GM21717 (cell line): ENCODE results near the gene PCGF3.
"Not testable (repeated sequence)": the region's sequence is repeated elsewhere in the genome, so short reads cannot be mapped to it uniquely, and the experiment has no call there.

Source experiments
- ATAC-seq: cut with Tn5 transposase; IDR thresholded peaks from one replicate; pipeline ENCODE4 v1.9.1; 2021; ENCODE audit warnings: mild to moderate bottlenecking, moderate library complexity; ENCODE audit not compliant: unreplicated experiment

Gene PCGF3

DNA sequence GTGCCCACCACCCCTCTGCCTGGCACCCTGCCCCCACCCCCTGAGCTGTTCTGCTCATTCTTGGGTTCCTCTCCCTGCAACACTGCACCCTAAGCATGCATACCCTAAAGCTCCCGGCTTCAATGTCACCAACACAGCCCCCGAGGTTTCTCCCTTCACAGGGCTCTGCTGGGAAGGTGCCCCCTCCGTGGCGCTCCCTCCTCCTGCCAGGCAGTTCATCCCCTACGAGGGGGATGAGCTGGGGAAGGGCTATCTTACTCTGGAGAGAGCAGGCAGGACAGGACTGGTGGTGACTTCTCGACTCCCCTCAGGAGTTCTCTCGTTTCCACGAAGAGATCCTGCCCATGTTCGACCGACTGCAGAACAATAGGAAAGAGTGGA, 38.1 kb upstream of the PCGF3 start:
- ATAC-seq, result no peak

DNA sequence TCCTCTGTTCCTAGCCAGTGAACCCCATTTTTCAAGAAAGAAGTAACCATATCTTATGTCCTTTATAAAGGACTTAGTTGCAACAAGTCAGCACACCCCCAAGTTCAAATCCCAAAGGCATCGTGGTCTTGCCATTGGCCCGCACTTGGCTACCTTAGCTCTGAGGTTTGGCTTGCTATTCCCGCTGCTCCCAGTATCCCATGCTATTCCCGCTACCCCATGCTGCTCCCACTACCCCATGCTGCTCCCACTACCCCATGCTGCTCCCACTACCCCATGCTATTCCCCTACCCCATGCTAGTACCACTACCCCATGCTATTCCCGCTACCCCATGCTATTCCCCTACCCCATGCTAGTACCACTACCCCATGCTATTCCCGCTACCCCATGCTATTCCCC, 37.4 kb upstream of the PCGF3 start:
- ATAC-seq, result not testable (repeated sequence)

DNA sequence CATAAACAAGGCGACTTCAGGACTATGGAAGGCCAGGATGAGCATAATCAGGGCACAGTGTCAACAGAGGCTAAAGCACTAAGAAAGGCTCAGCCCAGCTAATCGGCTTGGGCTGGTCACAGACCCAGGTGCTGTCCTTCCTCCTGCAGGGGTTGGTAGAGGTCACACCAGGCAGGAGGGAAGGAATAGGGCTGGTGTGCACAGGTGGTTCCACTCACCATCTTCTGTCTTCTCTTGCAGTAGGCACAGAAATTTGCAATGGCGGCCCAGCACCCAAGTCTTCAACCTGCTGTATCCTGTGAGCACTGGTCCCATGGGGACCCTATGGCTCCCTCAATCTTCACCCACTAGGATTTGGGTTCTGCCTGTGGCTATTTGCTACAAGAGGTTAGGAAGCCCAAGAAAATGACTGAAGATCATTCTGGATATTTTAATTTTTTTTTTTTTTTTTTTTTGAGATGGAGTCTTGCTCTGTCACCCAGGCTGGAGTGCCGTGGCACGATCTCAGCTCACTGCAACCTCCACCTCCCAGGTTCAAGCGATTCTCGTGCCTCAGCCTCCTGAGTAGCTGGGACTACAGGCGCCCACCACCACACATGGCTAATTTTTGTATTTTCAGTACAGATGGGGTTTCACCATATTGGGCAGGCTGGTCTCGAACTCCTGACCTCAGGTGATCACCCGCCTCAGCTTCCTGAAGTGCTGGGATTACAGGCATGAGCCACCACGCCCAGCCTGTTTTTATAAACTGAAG, 35.6 kb upstream of the PCGF3 start:
- not testable (repeated sequence) for ATAC-seq

DNA sequence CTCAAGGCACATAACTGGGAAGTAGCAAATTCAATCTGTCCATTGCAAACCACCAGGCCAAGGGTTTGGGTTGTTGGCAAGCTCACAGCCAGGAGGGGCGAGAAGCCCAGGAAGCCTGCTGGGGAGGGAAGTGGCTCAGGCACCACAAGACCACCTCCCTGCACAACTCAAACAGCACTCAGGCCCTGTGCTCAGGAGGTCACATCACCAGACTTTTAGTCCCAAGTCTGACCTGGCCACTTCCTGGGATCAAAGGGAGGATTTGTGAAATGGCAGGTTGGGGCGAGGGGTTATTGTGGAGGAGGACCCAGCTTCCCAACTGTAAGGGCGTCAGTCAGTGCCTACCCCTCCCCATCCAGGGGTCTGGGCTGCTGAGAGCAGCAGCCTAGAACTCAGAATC, 33.9 kb upstream of the PCGF3 start:
- no peak for ATAC-seq

DNA sequence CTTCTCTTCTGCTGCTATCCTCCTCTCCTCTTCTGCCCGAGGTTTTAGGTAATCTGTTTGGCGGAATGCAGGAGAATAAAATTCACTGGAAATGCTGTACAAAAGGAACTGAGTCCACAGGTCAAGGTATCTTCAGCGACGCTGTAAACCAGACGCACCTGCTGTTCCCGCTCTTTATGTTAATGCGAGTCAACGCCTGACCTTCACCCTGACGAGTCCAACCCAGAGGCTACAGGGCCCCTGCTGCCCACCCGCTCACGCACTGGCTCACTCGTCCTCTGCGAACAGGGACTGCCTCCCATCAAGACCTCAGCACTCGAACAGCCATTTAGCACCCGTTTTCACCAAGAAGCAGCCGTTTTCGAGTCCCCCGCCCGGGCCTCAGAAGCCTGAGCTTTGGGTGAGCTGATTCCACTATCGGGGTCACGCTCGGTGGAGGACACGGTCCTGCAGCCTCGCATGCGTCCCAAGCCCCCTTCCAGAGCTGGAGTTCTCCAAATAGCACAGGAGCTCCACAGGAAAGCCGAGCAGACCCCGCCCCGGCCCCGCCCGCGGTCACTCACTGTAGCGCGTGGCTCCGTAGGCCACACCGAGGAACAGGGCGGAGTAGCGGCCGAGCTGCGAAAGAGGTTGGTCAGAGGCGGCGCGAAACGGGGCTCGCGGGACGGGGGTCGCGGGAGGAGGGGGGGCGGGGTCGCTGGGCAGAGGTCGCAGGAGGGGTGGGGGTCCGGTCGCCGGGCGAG, 32.1 kb upstream of the PCGF3 start:
- ATAC-seq, result no peak

DNA sequence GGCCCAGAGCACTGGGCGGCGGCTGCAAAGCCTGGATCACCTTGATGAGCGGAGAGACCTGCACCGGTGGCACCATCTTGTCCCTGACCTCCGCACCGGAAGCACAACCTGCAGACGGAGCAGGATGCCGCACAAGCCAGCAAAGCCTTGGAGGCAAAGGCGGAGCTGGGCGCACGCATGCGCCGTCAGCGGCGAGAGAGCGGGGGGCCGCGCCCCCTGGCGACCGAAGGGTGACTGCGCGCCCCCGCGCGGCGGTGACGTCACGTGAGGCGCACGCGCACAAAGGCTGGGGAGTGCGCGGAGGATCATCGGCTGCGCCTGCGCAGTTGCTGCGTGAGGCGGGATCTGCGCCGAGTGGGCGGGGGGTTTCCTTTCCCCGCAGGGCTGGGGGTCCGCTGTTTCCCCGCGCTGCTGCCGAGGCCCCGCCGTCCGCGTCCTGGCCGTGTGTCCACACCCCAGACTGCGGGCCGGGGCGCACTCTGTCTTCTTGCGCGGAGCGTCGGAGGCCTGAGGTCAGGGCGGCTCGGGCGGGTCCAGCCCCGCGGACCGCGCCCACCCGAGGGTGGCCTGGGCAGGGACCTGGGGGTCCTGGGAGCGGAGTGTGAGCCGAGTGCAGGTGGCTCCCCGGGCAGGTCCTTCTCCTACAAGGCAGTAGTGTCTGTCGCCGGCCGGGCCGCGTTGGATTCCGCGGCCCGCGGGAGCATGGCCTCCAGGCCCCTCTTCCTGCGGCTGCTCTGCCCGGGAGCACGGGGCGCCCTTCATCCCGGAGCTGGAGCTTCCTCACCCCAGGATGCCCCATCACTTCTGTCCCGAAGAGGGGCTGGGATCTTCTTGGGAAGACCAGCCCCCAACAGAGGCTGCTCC, 31.2 kb upstream of the PCGF3 start, which contains the start of the genes ATP5ME and MYL5:
Gene ATP5ME, minus strand, starts transcription at position 105 of the 864 bp plus-strand sequence. Its CDS starts 29 bp downstream, at position 76.
Gene MYL5, plus strand, starts transcription at position 371 of the 864 bp plus-strand sequence. CDS start 3,485 bp downstream, outside the sequence.
- peak; percentile 64 for ATAC-seq

DNA sequence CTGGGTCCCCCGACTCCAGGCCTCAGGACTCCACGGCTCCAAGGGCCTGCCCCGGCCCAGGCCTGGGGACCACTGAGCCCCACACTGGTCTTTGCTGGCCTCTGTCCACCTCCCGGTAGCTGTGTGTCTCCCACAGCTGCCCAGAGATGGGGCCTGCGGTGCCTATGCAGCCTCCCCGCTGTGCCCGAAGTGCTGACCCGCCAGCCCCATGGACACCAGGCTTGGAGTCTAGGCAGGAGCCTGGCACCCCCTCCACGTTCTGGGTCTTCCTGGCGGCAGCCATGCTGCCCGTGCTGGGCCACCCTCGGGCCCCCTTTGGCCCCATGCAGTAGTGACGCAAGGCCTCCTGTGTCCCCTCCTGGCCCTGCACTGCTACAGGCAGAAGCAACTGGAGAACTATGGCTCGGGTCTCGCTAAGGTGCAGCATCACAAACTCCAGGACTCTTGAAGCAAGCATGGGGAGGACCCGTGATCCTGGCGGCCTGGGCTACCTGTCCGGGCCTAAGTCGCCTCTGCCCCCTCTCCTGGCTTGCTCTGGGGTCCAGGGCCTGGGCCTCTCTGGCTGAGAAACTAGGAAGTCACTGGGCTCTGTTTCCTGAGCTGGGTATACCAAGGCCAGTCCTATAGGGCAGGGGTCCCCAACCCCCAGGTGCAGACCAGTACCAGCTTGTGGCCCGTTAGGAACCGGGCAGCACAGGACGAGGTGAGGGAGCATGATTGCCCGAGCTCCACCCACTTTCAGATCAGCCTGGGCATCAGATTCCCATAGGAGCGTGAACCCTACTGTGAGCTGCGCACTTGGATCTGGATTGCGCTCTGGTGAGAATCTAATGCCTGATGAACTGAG, 30.4 kb upstream of the PCGF3 start:
- peak; percentile 12 for ATAC-seq

DNA sequence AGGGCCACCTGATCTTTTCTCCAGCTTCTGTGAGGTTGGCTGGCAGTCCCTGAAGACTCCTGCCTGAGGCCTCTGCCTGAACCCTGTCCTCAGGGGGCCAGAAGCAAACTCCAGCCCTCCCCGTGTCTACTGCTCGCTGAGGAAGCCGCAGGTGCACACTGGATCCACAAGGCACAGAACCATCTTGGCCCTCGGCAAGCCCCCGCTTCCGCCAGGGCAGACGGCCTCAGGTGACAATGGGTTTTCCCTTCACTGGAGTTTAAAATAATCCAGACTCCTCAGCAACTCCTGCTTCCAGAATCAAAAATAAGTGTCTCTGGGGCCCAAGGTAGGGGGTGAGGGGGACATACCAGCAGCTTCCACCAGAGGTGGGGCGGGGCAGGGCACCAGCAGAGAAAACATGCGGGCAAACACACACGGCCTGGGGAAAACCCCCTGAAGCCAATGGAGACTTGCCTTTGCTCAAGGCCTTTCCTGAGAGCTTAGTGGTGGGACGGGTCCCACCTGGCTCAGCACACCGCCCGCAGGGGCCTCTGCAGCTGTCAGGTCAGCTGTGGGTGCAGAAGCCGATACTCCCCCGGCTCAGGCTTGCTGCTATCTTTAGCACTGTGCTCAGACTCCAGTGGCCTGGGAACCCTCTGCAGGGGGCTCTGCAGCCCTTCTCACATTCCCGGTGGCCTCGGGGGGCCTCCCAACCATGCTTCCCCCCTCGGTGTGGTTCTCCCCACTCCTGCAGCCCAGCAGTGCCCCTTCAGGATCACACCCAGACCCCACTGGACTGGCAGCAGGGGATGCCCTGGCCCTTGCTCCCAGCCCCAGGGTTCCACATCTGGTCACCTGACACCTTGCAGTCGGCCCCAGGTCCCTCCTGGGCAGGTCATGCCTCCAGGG, 29.4 kb upstream of the PCGF3 start:
- ATAC-seq, result peak; percentile 18

DNA sequence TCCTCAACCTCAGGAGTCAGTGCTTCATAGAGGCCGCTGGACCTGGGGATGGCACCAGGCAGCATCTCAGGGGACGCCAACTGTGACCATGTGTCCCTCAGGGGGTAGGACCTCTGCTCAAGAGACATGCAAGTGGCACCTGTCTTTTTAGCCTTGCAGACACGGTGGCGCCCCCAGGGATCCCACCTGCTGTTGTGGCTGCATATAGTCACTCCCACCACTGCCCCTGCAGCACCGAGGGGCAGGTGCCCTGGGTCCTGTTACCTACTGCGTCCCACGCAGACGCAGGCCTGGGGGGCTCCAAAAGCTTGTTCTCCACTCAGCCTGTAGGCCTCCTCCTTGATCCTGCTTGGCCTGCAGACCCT, 28.8 kb upstream of the PCGF3 start:
- no peak for ATAC-seq

DNA sequence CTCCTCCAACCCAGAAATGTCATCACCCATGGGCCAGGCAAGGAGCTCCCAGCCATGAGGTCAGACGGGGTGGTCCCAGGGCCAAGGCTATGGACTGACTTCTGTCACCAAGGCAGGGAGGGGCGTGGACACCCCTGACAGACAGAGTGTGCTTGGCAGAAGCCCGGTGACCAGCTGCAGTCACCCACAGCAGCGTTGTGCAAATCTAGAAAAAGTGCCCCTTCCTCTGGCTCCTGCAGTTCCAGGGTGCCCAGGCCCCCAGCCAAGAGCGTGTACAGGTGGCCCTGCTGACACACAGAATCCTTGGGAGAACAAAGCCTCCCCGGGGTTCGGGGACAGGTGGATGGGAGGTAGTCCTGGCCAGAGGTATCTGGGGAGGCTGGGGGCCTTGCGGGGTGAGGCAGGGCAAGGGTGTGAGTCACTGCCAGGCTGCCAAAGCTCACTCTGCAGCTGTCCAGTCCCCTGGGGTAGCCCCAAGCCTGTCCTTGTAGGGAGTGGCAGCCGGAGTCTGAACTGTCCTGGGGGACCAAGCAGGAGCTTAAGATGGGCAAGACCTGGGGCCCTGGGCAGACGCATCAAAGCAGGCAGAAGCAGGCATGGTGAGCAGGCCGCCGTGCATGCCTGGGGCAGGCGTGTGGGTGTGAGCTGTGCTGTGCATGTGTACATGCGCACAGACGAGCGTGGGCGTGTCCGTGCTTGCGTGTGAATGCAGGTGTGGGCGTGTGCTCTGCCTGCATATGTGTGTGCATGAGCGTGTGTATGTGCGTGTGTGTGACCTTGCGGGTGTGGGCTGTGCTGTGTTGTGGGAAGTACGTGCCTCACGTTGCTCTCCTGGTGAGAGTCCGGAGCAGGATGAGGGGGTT, 28.0 kb upstream of the PCGF3 start:
- no peak for ATAC-seq

DNA sequence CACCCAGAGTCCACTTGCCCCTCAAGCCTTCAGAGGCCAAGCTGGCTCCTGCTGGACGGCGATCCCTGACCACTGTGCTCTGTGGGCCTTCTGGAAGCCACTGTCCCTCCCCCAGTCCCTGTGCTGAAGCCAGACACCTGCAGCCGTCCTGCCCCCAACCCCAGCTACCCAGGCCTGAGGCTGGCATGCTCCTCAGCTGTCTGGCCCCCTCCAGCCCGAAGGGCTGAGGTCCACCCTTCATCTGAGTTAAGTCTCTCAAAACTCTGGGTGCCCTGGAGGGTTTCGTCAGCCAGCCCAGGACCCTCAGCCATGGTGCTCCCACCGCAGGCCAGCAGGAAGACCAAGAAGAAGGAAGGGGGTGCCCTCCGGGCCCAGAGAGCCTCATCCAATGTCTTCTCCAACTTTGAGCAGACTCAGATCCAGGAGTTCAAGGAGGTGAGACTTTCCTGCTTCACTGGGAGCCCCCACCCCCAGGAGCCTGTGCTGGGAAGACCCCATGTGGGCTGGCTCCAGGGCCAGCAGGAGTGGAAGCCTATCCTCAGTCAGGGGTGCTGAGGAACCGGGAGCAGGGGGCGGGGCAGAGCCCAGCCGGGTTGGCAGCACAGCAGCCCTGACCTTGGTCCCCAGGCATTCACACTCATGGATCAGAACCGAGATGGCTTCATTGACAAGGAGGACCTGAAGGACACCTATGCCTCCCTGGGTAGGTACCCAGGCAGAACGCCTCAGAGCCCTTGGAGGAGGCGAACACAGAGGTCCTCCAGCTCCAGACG, 27.1 kb upstream of the PCGF3 start:
- ATAC-seq, result no peak

DNA sequence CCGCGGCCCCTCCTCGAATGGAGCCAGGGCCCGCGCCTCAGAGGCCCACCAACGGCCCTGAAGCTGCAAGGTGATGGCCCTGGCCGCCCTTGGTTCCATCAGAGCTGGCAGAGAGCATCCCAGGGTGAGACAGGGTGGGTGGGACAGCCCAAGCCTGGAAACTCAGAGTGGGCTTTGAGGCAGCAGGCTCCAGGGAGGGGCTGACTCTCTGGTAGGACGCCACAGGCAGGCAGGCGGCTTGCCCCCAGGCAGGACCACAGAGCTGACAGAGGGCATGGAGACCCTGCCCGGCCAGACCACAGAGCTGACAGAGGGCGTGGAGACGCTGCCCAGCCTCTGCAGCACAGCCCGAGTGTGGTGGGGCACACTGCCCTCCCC, 26.5 kb upstream of the PCGF3 start:
- no peak for ATAC-seq

DNA sequence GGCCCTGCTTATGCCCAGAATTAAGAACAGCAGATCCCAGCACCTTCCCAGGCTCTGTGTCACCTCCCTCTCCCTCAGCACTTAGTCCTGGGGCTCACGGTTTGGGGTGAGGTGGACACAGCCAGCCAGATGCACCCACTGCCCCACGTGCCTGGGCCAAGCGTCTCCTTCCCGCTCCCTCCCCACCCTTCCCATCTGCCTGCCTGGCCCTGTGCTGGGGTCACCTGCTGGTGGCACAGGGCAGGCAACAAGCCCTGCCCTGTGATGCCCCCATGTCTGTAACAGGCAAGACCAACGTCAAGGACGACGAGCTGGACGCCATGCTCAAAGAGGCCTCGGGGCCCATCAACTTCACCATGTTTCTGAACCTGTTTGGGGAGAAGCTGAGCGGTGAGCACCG, 26.0 kb upstream of the PCGF3 start:
- no peak for ATAC-seq

DNA sequence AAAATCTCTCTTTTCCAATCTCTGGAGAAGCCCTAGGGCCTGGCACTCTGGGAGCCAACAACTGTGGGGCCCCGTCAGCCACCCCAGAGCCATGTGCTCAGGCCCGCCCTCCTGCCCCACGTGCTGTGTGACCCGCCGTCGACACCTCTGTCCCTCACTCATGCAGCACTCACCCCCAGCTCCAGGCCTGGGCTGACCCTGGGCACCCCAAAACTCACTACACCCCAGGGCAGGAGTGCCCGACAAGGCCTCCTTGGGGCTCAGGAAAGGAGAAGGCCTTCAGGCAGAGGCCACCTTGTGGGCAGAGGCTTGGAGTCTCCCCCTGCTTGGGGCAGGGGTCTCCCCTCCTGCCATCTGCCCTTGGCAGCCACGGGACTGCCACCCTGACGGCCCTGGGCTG, 25.5 kb upstream of the PCGF3 start:
- no peak for ATAC-seq

DNA sequence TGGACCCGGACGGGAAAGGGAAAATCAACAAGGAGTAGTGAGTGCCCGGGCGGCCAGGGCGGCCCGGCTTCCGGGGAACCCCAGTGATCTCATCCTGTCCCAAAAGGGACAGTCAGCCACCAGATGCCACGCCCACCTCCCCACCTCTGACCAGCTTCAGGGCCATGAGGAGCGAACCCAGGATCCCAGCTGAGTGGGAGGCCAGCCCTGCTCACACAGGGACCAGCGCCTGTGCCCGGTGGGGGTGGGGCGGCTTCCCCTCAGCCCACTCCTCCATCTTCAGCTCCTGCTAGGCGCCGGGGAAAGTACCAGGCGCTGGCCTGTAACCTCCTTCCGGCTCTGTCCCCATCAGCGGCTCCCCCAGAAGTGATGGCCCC, 25.1 kb upstream of the PCGF3 start:
- no peak for ATAC-seq

DNA sequence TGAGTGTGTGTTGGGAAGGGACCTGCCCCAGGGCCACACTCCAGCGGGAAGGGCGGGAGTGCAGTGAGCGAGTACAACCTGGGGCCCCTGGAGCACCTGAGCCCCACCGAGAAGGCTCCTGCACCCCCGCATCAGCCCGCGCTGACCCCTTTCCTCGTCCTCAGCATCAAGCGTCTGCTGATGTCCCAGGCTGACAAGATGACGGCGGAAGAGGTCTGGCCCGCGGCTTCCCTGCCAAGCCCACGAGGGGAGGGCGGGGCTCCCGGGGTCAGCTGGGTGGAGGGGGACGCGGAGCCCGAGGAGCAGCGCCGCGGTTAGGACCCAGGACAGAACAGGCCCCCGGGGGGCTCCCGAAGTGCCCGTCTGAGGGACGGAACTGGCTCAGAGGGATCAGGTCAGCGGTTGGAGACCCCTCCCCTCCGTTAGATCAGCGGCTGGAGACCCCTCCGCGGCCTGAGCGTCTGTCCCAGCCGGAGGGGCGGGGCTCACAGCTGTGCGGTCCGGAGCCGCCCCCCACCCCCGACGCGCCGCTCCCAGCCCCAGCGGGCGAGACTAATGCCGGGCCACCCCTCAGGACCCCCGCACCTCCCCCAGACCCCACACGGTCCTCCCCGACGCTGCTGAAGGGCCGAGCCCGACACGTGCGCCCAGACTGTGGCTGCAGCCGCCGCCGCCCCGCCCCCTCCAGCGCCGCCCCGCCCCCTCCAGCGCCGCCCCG, 24.5 kb upstream of the PCGF3 start:
- no peak for ATAC-seq

DNA sequence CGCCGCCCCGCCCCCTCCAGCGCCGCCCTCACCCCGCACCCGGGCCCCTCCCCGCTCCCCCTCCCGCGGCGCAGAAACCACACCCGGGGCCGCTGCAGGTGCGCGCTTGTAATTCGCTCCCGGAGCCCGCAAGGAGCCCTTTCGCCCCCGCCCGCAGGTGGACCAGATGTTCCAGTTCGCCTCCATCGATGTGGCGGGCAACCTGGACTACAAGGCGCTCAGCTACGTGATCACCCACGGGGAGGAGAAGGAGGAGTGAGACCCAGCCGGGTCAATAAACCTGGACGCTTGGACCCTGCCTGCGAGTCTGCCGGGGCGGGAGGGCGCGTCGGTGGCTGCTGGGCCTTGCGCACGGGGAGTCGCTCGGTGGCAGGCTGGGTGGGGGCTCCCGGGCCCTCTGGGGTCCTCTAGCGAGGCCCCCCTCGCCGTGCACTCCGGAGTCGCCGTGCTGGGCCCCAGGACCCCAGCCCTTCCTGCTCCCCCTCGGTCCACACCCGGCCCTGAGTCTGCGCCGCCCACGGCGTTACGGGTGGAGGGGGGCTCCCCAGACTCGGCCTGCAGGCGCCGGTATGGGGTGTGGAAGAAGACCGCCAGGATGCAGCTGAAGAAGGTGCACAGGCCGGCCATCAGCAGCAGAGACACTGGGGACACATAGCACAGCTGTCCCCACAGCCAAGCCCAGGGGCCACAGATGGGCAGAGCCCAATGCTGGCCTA, 23.7 kb upstream of the PCGF3 start:
- ATAC-seq, result no peak
